GM18909 (cell line): ENCODE measurements around the gene ZNF614.
"Not testable (repeated sequence)": the region's sequence is repeated elsewhere in the genome, so short reads cannot be mapped to it uniquely, and the experiment has no call there.

Experiments
- ATAC-seq: cut with Tn5 transposase; IDR thresholded peaks from one replicate; pipeline ENCODE4 v1.9.1; 2021; ENCODE audit warnings: mild to moderate bottlenecking; ENCODE audit not compliant: unreplicated experiment, poor library complexity

Gene ZNF614

DNA sequence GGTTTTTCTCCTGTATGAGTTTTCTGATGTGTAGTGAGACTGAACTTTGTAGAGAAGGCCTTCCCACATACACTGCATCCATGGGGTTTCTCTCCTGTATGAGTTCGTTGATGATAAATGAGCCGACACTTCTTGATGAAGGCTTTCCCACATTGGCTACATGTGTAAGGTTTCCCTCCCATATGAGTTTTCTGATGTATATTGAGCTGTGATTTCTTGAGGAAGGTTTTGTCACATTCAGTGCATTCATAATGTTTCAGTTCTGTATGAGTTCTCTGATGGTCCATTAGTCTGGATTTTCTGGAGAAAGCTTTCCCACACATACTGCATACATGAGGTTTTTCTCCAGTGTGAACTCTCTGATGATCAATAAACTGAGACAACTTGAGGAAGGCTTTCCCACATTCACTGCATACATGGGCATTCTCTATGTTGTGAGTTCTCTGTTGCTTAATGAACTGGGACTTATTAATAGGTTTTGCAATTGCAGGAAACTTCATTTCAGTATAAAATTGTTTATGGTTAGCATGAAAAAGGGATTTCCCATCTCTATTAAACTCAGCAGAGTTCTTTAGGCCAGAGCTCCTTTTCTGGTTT, 34.0 kb downstream of the ZNF614 start:
- no peak for ATAC-seq

DNA sequence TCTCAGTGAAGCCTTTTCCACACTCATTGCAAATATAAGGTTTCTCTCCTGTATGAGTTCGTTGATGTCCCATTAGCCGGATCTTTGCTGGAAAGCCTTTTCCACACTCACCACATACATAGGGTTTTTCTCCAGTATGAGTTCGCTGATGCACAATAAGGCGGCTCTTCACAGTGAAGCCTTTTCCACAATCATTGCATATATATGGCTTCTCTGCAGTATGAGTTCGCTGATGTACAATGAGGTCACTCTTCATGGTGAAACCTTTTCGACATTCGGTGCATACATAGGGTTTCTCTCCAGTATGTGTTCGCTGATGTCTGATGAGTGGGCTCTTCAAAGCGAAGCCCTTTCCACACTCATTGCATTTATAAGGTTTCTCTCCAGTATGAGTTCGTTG, 34.8 kb downstream of the ZNF614 start:
- ATAC-seq = no peak

DNA sequence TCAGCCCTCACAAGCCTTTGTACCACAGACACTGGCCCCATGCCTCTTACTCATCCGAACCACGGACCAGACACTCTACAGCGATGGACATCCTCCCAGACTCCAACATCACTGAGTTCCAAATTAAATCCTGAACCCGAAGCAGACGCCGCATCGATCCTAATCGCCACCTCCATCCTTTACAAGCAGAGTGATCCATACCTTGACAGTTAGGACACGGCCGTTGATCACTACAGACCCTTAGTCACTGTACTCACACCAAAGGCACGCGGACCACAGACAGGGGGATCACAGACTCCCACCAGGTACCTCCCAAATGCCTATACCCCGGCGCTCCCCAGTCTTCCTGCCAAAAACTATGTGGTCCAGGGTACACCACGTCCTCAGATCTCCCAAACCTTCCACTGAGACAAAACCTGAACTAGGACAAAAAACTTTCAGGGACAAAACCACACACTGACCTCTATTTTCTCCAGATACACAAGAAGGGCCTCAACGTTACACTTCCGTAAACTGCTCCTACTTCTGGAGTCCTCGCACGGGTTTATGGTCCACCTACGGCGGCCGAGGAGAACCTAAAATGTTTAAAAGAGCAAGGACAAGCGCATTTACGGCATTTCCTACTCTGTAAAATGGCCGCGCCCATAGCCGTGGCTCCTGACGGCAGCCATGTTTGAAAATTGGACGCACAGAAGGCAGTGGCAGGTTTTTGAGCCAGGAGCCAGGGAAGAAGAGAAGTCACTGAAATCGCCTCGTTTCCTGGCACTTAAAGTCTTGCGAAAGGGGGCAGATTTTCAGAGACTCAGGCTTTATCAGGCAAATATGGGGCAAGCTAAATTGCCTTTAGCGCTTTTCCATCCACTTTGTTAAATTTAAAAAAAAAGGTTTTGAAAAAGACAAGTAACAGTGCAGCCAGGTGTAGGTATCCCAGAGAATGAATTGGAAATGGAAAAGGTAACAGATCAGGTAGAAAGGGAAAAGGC, 41.6 kb downstream of the ZNF614 start, which contains the start of gene ZNF350:
Gene ZNF350, minus strand, starts transcription at position 532 of the 983 bp plus-strand sequence. CDS start 12,480 bp downstream, outside the sequence.
- peak; percentile 86 for ATAC-seq

DNA sequence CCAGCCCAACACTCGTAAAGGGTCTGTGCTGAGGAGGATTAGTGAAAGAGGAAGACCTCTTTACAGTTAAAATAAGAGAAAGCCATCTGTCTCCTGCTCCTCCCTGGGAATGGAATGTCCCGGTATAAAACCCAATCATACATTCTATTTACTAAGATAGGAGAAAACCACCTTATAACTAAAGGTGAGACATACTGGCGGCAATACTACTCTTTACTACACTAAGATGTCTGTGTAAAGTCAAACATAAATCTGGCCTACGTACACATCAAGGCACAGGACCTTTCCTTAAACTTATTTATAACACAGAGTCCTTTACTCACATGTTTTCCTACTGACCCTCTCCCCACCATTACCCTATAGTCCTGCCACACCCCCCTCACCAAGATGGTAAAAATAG, 44.8 kb downstream of the ZNF614 start:
- no peak for ATAC-seq

DNA sequence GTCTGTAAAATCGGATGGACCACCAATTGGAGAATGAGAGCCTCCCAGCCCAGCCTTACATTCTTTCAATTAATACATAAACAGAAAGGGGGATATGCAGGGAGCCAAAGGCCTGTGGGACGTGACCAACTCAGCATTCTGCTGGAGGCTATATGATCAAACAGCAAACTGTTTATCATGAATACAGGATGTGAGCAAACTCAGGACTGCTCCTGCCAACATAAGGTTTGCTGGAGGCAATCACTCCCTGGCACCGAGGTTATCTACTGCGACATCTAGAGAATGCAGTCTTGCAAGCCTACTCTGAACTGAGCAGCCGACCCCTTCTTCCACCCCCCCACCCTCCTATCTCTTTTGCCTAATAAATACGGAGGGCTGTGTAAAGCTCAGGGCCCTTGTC, 47.3 kb downstream of the ZNF614 start:
- not testable (repeated sequence) for ATAC-seq

DNA sequence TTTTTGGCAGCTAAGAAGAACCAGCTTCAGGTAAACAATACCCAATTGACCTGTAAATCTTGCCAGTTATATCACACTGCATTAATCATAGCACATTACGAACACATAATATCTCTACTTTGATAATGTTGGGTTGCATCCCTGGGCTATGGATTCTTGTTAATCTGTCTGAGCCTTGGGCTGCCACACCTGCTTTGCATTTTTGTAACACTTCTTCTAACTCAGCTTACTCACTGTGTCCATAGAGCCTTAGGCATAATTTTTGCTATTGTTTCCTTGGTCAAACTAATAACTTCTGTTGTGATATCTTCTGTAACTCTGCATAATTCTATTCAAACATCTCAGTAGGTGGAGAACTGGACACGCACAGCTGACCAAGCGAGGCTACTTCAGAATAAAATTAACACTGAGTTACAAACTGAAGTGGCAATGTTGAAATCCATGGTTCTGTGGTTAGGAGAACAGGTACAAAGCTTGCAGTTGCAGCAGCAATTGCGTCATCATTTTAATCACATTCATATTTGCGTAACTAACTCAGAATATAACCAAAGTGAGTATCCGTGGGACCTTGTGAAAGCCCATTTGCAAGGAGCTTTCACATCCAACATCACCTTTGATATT, 48.0 kb downstream of the ZNF614 start:
- no peak for ATAC-seq

DNA sequence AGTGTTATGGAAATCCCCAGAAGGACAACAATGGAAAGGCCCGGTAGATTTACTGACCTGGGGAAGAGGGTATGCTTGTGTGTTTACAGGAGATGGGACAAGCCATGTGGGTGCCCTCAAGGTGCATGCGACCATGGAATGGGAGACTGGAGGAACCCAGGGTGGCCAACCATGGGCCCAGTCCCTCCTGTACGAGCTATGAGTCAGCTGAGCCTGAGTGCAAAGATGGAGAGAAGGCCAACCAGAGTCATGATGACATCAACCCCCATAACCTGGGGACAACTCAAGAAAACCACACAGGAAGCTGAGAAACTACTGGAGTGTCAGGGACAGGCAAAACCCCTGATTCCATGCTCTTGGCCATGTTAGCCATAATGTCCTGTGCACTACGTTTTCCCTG, 49.3 kb downstream of the ZNF614 start:
- ATAC-seq = no peak

DNA sequence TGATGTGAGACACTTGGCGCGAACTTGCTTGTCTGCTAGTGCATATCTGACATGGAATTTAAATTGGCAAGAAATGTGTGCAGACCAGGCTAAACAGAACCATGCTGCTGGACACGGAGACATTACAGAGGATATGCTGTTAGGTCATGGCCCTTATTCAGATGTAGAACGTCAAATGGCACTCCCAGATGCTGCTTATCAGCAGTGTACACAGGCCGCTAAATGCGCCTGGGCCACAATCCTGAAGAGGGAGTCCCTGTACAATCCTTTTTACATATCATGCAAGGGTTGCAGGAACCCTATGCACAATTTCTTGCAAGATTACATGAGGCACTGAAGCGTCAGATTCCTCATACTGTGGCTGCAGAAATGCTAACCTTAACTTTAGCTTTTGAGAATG, 50.8 kb downstream of the ZNF614 start:
- no peak for ATAC-seq

DNA sequence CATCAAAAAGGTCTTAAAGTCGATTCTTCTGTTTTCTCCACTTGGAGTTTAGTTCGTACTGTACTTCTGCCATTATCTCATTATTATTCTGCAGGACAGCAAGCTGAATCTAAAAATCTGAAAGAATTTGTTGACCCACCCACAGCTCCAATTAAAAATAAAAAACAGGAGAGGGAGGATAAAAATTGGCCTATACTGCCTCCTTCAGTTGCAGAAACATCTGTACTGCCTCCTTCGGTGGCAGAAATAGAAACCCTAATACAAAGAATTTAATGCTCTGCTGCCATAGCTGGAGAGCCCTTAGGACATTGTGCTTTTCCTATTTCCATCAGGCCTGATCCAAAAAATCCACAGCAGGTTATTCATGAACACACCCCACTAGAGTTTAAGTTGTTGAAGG, 51.3 kb downstream of the ZNF614 start:
- ATAC-seq = no peak

DNA sequence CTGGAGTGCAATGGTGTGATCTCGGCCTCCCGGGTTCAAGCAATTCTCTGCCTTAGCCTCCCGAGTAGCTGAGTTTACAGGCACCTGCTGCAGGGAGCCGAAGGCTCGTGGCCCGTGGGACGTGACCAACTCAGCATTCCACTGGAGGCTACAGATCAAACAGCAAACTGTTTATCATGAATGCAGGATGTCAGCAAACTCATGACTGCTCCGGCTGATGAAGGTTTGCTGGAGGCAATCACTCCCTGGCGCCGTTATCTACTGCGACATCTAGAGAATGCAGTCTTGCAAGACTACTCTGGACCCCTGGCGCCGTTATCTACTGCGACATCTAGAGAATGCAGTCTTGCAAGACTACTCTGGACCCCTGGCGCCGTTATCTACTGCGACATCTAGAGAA, 52.4 kb downstream of the ZNF614 start:
- ATAC-seq = not testable (repeated sequence)

DNA sequence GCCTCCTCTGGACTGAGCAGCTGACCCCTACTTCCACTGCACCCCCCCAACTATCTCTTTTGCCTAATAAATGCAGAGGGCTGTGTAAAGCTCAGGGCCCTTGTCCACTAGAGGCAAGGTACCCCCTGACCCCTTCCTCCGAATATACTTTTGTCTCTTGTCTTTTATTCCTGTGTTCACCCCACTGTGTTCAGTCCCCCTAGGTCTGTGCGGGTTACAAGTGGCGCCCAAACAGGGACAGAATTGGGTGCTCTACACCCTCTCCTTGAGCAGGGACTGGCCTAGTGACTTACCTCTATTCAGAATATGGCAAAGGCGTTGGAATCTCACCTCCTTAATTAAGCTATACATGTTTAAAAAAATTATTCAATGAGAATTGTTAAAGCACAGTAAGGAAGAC, 56.6 kb downstream of the ZNF614 start:
- no peak for ATAC-seq

DNA sequence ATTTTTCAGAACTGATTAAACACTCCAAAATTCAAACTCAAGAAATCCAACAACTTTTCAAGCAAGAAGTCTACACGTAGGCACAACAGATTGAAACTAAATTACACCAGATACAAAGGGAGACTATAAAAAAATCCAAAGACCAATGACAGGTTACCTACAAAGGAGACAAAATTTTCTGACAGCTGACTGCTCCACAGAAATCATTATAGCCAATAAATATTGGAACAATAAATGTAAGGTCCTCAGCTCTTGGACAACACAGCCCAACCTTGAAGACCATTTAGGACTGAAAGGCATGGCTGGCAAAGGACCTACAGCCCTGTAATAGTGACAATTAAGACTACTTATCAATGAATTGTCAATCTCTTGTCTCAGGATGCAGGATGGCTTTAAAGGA, 57.5 kb downstream of the ZNF614 start:
- ATAC-seq = no peak

DNA sequence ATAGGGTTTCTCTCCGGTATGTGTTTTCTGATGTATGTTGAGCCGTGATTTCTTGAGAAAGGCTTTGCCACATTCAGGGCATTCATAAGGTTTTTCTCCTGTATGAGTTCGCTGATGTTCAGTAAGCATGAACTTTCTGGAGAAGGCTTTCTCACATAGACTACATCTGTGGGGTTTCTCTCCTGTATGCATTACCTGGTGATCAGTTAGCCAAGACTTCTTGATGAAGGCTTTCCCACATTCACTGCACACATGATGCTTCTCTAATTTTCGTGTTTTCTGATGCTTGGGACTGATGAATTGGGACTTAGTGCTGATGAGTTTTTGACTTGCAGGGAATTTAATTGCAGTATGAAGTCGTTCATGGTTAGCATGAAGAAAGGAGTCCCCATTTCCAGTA, 62.6 kb downstream of the ZNF614 start:
- ATAC-seq = no peak
